ENCODE measurements around the gene NPR2.

GRCh38 chr9:35749515-35750255, 41.7 kb upstream of the NPR2 start:
- TF ChIP-seq CTCF (IDR thresholded peaks at IDR 0.05) (no peak), POLR2A (IDR thresholded peaks at IDR 0.05) (no peak)
